Mesothelial cell of epicardium (in vitro differentiated cells): ENCODE results near the gene ALDH1A3. TPM values are rescaled to one million over a fixed set of nuclear protein-coding genes. Genes with fewer than 3 reads are reported as not detected.

Experiments used
- DNase-seq, 2 experiments: peaks; one replicate each; pipeline ENCODE4 v3.0.0; 2021; ENCODE audit warnings: low spot score in 2 of 2; ENCODE audit not compliant: unreplicated experiment in 2 of 2
- H3K27ac Mint-ChIP-seq: 2 replicates; pipeline ENCODE4 v1.8.0; 2021; ENCODE audit warnings: mixed read lengths
- H3K27me3 Mint-ChIP-seq: 2 replicates; pipeline ENCODE4 v1.8.0; 2021; ENCODE audit warnings: low read depth, mixed read lengths
- H3K36me3 Mint-ChIP-seq: 2 replicates; pipeline ENCODE4 v1.8.0; 2021; ENCODE audit warnings: mixed read lengths
- H3K4me1 Mint-ChIP-seq: 2 replicates; pipeline ENCODE4 v1.8.0; 2021; ENCODE audit warnings: mixed read lengths
- H3K4me3 Mint-ChIP-seq: 2 replicates; pipeline ENCODE4 v1.8.0; 2021; ENCODE audit warnings: mild to moderate bottlenecking, moderate library complexity, mixed read lengths
- H3K9me3 Mint-ChIP-seq: 2 replicates; pipeline ENCODE4 v1.8.0; 2021; ENCODE audit warnings: mixed read lengths
- total RNA-seq: library from RNA; stranded (reverse); gene quantifications from 3 replicates; pipeline ENCODE4 v1.2.1, GENCODE V29; 2021
- TF ChIP-seq, protein P1 (sequence below): fragments of 200-600 bp; sonication (generic); IDR thresholded peaks from one replicate; pipeline ENCODE4 v1.5.0; 2021; ENCODE audit warnings: antibody characterized with exemption; ENCODE audit not compliant: unreplicated experiment

The ALDH1A3 gene
- not detected in 3 replicates for total RNA-seq

DNA sequence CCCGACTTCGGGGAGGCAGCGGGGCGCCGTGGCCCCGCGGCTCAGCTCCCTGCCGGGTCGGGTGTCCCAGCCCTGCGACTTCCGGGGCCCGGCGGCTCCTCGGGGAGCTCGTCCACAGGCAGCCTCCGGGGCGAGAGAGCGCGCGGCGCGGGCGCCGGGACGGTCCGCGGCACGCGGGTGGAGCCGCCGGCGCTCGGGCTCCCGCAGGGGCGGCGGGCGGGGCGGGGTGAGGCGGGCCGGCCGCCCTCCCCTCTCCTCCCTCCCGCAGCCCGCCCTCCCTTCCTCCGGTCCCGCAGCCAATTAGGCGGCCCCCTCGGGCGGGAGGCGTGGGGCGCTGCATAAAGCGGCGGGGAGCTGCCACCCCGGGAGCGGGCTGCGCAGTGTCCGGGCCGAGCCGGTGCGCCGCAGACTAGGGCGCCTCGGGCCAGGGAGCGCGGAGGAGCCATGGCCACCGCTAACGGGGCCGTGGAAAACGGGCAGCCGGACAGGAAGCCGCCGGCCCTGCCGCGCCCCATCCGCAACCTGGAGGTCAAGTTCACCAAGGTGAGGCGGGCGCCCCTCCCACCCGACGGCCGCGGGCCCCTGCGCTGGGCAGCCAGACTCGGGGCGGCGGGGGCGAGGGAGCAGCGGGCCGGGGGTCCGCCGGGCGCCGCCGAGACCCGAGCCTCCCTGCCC is at the start of gene ALDH1A3:
TSS of gene ALDH1A3 (plus strand) at position 368 of the 675 bp plus-strand sequence. CDS start at position 445, 77 bp downstream.
- Mint-ChIP-seq H3K4me3 (peak within 1 kb of the TSS; percentile 71), H3K27ac (no peak within 1 kb of the TSS), H3K27me3 (peaks cover 88% of the 10 kb centered on the region), H3K9me3 (no peaks in the 10 kb centered on the region), H3K36me3 (no peaks in the 10 kb centered on the region), H3K4me1 (peaks cover 8% of the 10 kb centered on the region)
- DNase-seq, result no peak
- TF ChIP-seq, protein P1, sequence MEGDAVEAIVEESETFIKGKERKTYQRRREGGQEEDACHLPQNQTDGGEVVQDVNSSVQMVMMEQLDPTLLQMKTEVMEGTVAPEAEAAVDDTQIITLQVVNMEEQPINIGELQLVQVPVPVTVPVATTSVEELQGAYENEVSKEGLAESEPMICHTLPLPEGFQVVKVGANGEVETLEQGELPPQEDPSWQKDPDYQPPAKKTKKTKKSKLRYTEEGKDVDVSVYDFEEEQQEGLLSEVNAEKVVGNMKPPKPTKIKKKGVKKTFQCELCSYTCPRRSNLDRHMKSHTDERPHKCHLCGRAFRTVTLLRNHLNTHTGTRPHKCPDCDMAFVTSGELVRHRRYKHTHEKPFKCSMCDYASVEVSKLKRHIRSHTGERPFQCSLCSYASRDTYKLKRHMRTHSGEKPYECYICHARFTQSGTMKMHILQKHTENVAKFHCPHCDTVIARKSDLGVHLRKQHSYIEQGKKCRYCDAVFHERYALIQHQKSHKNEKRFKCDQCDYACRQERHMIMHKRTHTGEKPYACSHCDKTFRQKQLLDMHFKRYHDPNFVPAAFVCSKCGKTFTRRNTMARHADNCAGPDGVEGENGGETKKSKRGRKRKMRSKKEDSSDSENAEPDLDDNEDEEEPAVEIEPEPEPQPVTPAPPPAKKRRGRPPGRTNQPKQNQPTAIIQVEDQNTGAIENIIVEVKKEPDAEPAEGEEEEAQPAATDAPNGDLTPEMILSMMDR, result no peak

DNA sequence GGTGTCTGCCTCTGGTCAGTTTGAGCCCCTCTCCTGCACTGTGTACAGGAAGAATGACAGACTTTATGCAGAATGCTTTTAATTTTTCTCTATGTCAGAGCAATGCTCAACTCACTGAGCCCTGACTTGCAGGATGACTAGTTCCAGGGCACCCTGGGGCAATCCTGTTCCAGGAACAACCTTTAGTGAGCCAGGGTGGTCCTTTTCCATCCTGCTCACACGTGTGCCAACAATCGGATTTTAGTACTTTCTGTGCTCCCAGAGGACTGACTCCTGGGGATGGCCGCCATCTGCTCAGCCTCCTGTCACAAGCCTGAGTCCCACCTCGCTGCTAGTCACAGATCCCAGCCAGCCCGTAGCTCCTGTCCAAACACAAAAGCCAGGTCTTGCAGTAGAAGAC is 48.2 kb upstream of the ALDH1A3 start:
- Mint-ChIP-seq H3K27ac (no peak overlapping the region), H3K4me1 (no peaks in the 10 kb centered on the region), H3K36me3 (peaks cover 2% of the 10 kb centered on the region), H3K9me3 (peaks cover 10% of the 10 kb centered on the region), H3K4me3 (no peak overlapping the region), H3K27me3 (peaks cover 23% of the 10 kb centered on the region)
- DNase-seq, result no peak
- TF ChIP-seq, protein P1, result no peak

DNA sequence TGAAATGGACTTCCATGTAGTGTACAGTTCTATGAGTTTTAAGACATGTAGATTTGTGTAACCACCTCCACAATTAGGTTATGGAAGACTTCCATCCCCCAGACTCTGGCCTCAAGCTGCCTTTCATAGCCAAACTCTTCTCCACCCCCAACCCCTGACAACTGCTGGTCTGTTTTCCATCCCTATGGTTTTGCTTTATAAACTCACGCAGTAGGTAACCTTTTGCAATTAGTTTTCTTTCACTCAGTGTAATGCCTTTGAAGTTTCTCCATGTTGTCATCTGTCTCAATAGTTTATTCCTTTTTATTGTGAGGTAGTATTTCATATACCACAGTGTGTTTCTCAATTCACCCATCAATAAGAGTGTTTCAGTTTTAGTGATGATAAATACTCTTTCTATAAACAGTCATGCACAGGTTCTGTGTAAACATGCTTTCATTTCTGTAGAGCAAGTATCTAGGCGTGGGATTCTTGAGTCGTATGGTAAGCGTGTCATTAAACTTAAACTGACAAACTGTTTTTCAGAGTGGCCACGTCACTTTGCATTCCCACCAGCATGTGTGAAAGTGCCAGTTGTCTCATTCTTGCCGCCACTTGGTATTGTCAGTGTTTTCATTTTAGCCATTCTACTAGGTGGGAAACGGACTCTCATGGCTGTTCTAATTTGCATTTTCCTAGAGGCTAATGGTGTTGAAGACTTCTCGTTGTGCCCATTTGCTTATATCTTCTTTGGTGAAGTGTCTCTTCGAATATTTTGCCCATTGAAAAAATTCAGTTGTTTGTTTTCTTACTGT is 47.3 kb upstream of the ALDH1A3 start:
- Mint-ChIP-seq H3K27ac (no peak overlapping the region), H3K4me1 (no peaks in the 10 kb centered on the region), H3K36me3 (peaks cover 3% of the 10 kb centered on the region), H3K27me3 (peaks cover 26% of the 10 kb centered on the region), H3K9me3 (peaks cover 11% of the 10 kb centered on the region), H3K4me3 (no peak overlapping the region)
- TF ChIP-seq, protein P1, result no peak
- DNase-seq, result no peak

DNA sequence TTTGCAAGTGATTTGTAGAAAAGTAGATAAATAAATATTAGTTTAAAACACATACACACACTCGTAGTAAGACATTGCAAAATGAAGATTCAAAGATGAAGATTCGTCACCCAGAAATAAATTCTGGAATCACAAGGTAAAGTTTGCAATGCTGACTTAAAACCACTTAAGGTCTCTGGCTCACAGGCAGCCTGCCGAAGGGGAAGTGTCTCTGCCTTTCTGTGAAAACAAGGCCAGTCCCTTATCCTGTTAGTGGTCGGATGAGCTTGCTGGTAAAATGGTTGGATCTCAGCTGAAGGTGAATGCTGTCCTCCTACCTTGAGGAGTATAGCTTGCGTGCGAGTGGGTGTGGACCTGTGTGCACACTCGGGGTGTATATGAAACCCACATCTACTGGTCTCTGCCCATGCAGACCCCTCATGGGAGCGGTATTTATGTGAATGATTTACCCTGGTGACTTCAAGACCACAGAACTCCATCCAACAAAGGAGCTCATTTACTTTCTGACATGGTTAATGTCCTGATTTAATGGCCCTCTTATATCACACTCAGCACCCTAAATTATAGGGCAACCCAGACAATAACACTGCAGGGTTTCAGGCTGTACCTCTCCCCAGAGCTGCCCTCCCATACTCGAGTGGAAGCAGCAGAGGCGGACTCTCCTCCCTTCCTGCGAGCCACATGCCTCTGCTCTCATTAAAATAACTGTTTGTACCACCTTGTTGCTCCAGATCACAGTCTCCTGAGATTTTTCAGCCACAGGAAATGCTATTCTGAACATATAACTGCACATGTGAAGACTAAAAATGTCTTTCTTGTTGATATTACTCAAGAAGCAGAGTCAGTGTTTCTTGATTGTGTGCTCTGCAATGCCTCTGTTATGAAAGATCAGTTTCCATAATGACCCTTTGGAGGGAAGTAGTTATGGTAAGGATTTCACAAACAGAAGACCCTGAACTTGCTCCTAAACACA is 45.9 kb upstream of the ALDH1A3 start:
- no peaks in the 10 kb centered on the region for H3K4me1 Mint-ChIP-seq
- peaks cover 7% of the 10 kb centered on the region for H3K9me3 Mint-ChIP-seq
- TF ChIP-seq, protein P1, result no peak
- H3K27me3 Mint-ChIP-seq, result peaks cover 27% of the 10 kb centered on the region
- H3K27ac Mint-ChIP-seq, result peak overlapping the region; percentile 35
- DNase-seq, result no peak
- no peak overlapping the region for H3K4me3 Mint-ChIP-seq
- peaks cover 1% of the 10 kb centered on the region for H3K36me3 Mint-ChIP-seq

DNA sequence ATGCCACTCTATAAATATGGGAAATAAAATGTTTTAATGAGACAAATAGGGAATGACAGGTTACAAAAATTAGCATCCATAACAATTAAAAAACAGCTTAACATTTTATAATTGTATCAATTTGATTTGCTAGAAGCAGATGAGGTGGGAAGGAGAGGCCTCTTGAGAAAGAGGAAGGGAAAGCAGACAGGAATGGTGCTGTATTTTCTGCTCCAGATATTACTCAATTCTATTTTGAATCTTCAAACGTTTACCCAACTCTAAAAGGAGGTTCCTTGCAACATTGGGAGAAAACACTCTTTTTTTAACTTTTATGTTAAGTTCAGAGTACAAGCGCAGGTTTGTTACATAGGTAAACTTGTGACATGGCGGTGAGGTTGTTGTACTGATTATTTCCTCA is 44.9 kb upstream of the ALDH1A3 start:
- Mint-ChIP-seq H3K27me3 (peaks cover 27% of the 10 kb centered on the region), H3K27ac (no peak overlapping the region), H3K36me3 (peaks cover 1% of the 10 kb centered on the region), H3K4me1 (no peaks in the 10 kb centered on the region), H3K9me3 (peaks cover 7% of the 10 kb centered on the region), H3K4me3 (no peak overlapping the region)
- TF ChIP-seq, protein P1, result no peak
- no peak for DNase-seq
